IMR-90 (cell line): ENCODE results near the gene PLXDC2. TPM values are rescaled to one million over a fixed set of nuclear protein-coding genes. Genes with fewer than 3 reads are reported as not detected.

ENCODE experiments used
- ATAC-seq: fragments of 200-7000 bp; cut with Tn5 transposase; 2 replicates; pipeline ENCODE4 v1.9.1; 2020; ENCODE audit warnings: low read depth, mild to moderate bottlenecking, moderate library complexity
- BruUV-seq: library from RNA; stranded (reverse); fragments of 400-500 nt; replicated peaks from 2 replicates; lab custom pipeline; 2021; lab: Mats Ljungman, UMichigan
- CTCF ChIA-PET: fragments of 300-600 bp; formaldehyde crosslinking; extraction: SDS; loops from one replicate; lab custom pipeline; 2021; ENCODE audit warnings: antibody characterized with exemption; lab: Yijun Ruan, JAX
- POLR2A ChIA-PET: fragments of 300-600 bp; sonication (Branson Sonifier 250); formaldehyde crosslinking; loops from one replicate; lab custom pipeline; 2022; ENCODE audit warnings: antibody characterized with exemption; ENCODE audit not compliant: unreplicated experiment; lab: Charles Lee
- DNase-seq: peaks from one replicate; pipeline ENCODE4 v3.0.0; 2013
- H2AFZ ChIP-seq: replicated peaks from 2 replicates; pipeline ENCODE3; 2013; ENCODE audit warnings: low read length, mild to moderate bottlenecking; ENCODE audit not compliant: poor library complexity
- H2AK5ac ChIP-seq: 2 replicates; pipeline ENCODE4 v1.6.1; 2013; ENCODE audit warnings: low read depth, low read length, inconsistent platforms
- H2AK9ac ChIP-seq: replicated peaks from 2 replicates; pipeline ENCODE3; 2013; ENCODE audit warnings: mild to moderate bottlenecking, low read depth, low read length, moderate library complexity; ENCODE audit not compliant: poor library complexity
- H2BK120ac ChIP-seq: 2 replicates; pipeline ENCODE4 v1.6.1; 2013; ENCODE audit warnings: low read depth, low read length, inconsistent platforms
- H2BK15ac ChIP-seq: 3 replicates; pipeline ENCODE4 v1.6.1; 2013; ENCODE audit warnings: low read depth, low read length, inconsistent platforms
- H2BK20ac ChIP-seq: 2 replicates; pipeline ENCODE4 v1.6.1; 2013; ENCODE audit warnings: low read depth, mild to moderate bottlenecking, inconsistent platforms, low read length, moderate library complexity
- H2BK5ac ChIP-seq: 2 replicates; pipeline ENCODE4 v1.6.1; 2013; ENCODE audit warnings: mild to moderate bottlenecking, low read depth, low read length, inconsistent platforms; ENCODE audit not compliant: poor library complexity, severe bottlenecking
- H3K14ac ChIP-seq: replicated peaks from 2 replicates; pipeline ENCODE4 v1.6.1; 2013; ENCODE audit warnings: low read depth, low read length, inconsistent platforms
- H3K18ac ChIP-seq: 2 replicates; pipeline ENCODE4 v1.6.1; 2013; ENCODE audit warnings: low read depth, low read length, control low read depth
- H3K23ac ChIP-seq: 2 replicates; pipeline ENCODE4 v1.6.1; 2013; ENCODE audit warnings: low read depth, low read length, inconsistent platforms
- H3K27ac ChIP-seq: 2 replicates; pipeline ENCODE4 v1.5.1; 2013; ENCODE audit warnings: mild to moderate bottlenecking, control low read depth, low read length; ENCODE audit not compliant: insufficient read depth
- H3K27me3 ChIP-seq: 2 replicates; pipeline ENCODE4 v1.6.1; 2013; ENCODE audit warnings: low read length; ENCODE audit not compliant: control insufficient read depth, insufficient read depth
- H3K36me3 ChIP-seq: 2 replicates; pipeline ENCODE4 v1.6.1; 2013; ENCODE audit warnings: low read length, mixed read lengths; ENCODE audit not compliant: control insufficient read depth, insufficient read depth
- H3K4ac ChIP-seq: 2 replicates; pipeline ENCODE4 v1.6.1; 2013; ENCODE audit warnings: low read depth, low read length, inconsistent platforms
- H3K4me1 ChIP-seq: 2 replicates; pipeline ENCODE4 v1.6.1; 2013; ENCODE audit warnings: low read length, mixed read lengths; ENCODE audit not compliant: control insufficient read depth, insufficient read depth
- H3K4me2 ChIP-seq: 2 replicates; pipeline ENCODE4 v1.6.1; 2013; ENCODE audit warnings: low read depth, mild to moderate bottlenecking, control low read depth, low read length, moderate library complexity
- H3K4me3 ChIP-seq: 2 replicates; pipeline ENCODE4 v1.5.1; 2013; ENCODE audit warnings: low read depth, mild to moderate bottlenecking, control low read depth, low read length, moderate library complexity; ENCODE audit not compliant: insufficient read depth
- H3K56ac ChIP-seq: 2 replicates; pipeline ENCODE4 v1.6.1; 2013; ENCODE audit warnings: low read length, inconsistent platforms; ENCODE audit not compliant: insufficient read depth; ENCODE audit errors: extremely low read depth
- H3K79me1 ChIP-seq, 2 experiments: 2 replicates each; pipeline ENCODE4 v1.6.1; 2013; ENCODE audit warnings: low read length in 2 of 2, inconsistent platforms in 1 of 2, low read depth in 1 of 2
- H3K9ac ChIP-seq: 2 replicates; pipeline ENCODE4 v1.6.1; 2013; ENCODE audit warnings: low read depth, low read length, control low read depth
- H3K9me1 ChIP-seq: 2 replicates; pipeline ENCODE4 v1.6.1; 2013; ENCODE audit warnings: low read length, inconsistent platforms; ENCODE audit not compliant: insufficient read depth
- H3K9me3 ChIP-seq: 2 replicates; pipeline ENCODE4 v1.6.1; 2013; ENCODE audit warnings: low read length; ENCODE audit not compliant: control insufficient read depth, insufficient read depth
- H4K20me1 ChIP-seq: 2 replicates; pipeline ENCODE4 v1.6.1; 2013; ENCODE audit warnings: low read length, inconsistent platforms; ENCODE audit not compliant: insufficient read depth
- H4K5ac ChIP-seq: 2 replicates; pipeline ENCODE4 v1.6.1; 2013; ENCODE audit warnings: mild to moderate bottlenecking, low read depth, low read length, control low read depth
- H4K8ac ChIP-seq, 2 experiments: 2 replicates each; pipeline ENCODE4 v1.6.1; 2013; ENCODE audit warnings: low read depth in 2 of 2, low read length in 2 of 2, control low read depth in 1 of 2, inconsistent platforms in 1 of 2
- H4K91ac ChIP-seq: 2 replicates; pipeline ENCODE4 v1.6.1; 2013; ENCODE audit warnings: low read depth, low read length, inconsistent platforms; ENCODE audit not compliant: insufficient read depth
- BHLHE40 ChIP-seq: fragments of 150-350 bp; IDR thresholded peaks from 2 replicates; pipeline ENCODE4 v1.6.1; 2016; ENCODE audit warnings: mild to moderate bottlenecking, low read depth, low read length
- CEBPB ChIP-seq: IDR thresholded peaks from 2 replicates; pipeline ENCODE4 v1.6.1; 2012; ENCODE audit warnings: low read depth, low read length, improper control_type of control experiment
- CHD1 ChIP-seq: IDR thresholded peaks from 2 replicates; pipeline ENCODE4 v1.6.1; 2012; ENCODE audit warnings: low read depth, low read length, improper control_type of control experiment
- CTCF ChIP-seq: conservative IDR thresholded peaks from 2 replicates; pipeline ENCODE4 v1.5.1; 2012; ENCODE audit warnings: mild to moderate bottlenecking, low read depth, low read length, improper control_type of control experiment
- ELK1 ChIP-seq: fragments of 150-350 bp; IDR thresholded peaks from 2 replicates; pipeline ENCODE4 v1.6.1; 2016; ENCODE audit warnings: low read depth, mild to moderate bottlenecking, low read length, moderate library complexity, borderline replicate concordance
- FOS ChIP-seq: fragments of 150-350 bp; IDR thresholded peaks from 2 replicates; pipeline ENCODE4 v1.6.1; 2016; ENCODE audit warnings: low read depth, low read length
- MAFK ChIP-seq: IDR thresholded peaks from 2 replicates; pipeline ENCODE4 v1.6.1; 2012; ENCODE audit warnings: low read depth, low read length, improper control_type of control experiment
- MAZ ChIP-seq: IDR thresholded peaks from 2 replicates; pipeline ENCODE4 v1.6.1; 2012; ENCODE audit warnings: low read depth, mild to moderate bottlenecking, low read length, improper control_type of control experiment, moderate library complexity, borderline replicate concordance
- MXI1 ChIP-seq: IDR thresholded peaks from 2 replicates; pipeline ENCODE4 v1.6.1; 2012; ENCODE audit warnings: low read depth, mild to moderate bottlenecking, low read length, moderate library complexity, borderline replicate concordance
- NFE2L2 ChIP-seq: fragments of 150-350 bp; IDR thresholded peaks from 2 replicates; pipeline ENCODE4 v1.6.1; 2016; ENCODE audit warnings: low read depth, mild to moderate bottlenecking, low read length
- POLR2A ChIP-seq: IDR thresholded peaks from 2 replicates; pipeline ENCODE4 v1.6.1; 2012; ENCODE audit warnings: mild to moderate bottlenecking, low read depth, low read length
- RAD21 ChIP-seq: IDR thresholded peaks from 2 replicates; pipeline ENCODE4 v1.6.1; 2012; ENCODE audit warnings: low read length, improper control_type of control experiment
- RCOR1 ChIP-seq: IDR thresholded peaks from 2 replicates; pipeline ENCODE4 v1.6.1; 2012; ENCODE audit warnings: mild to moderate bottlenecking, low read length, improper control_type of control experiment; ENCODE audit not compliant: insufficient replicate concordance
- RFX5 ChIP-seq: IDR thresholded peaks from 2 replicates; pipeline ENCODE4 v1.8.0; 2012; ENCODE audit warnings: low read depth, mild to moderate bottlenecking, low read length, moderate library complexity
- SMC3 ChIP-seq: fragments of 150-350 bp; IDR thresholded peaks from 2 replicates; pipeline ENCODE4 v1.6.1; 2016; ENCODE audit warnings: low read depth, mild to moderate bottlenecking, antibody characterized with exemption, low read length, moderate library complexity
- USF2 ChIP-seq: fragments of 150-350 bp; IDR thresholded peaks from 2 replicates; pipeline ENCODE4 v1.6.1; 2017; ENCODE audit warnings: mild to moderate bottlenecking, antibody characterized with exemption, low read length, low read depth
- WGBS, 2 experiments: methylation state at CpG; one replicate each; pipeline versions ENCODE4 v1.1.5 to v1.1.7; 2013; ENCODE audit warnings: missing lambda C conversion rate in 2 of 2; ENCODE audit not compliant: insufficient read length in 1 of 2; ENCODE audit errors: extremely low coverage in 2 of 2; 5-methylcytosine and 5-hydroxymethylcytosine counted together
- dilution Hi-C: fragments of 300-500 bp; cut with HindIII; formaldehyde crosslinking; loops from one replicate; pipeline ENCODE4 v1.14.3; 2018; ENCODE audit warnings: low sequenced_read_pairs; ENCODE audit not compliant: unreplicated experiment
- in situ Hi-C: fragments of 300-500 bp; cut with MboI; formaldehyde crosslinking; loops from 3 replicates; pipeline ENCODE4 v1.14.3; 2019; ENCODE audit warnings: low sequenced_read_pairs, inconsistent platforms, mixed read lengths
- intact Hi-C: fragments of 100-400 bp; cut with micrococcal nuclease; formaldehyde crosslinking; loops from 2 replicates; pipeline ENCODE4 v1.10.0; 2022
- polyA plus RNA-seq, 3 experiments: library from polyadenylated mRNA; depleted of rRNA; stranded (reverse); fragments of >200 nt; gene quantifications; 2 replicates each; pipeline ENCODE4 v1.2.3, GENCODE V29; 2012; ENCODE audit warnings: low replicate concordance in 1 of 3
- total RNA-seq: library from RNA; depleted of rRNA; stranded (reverse); fragments of >200 nt; gene quantifications from 2 replicates; pipeline ENCODE4 v1.2.3, GENCODE V29; 2012

The PLXDC2 gene
- total and polyA plus RNA-seq, 2 of the 4 experiments (the other 2 are of a cell fraction) = 3.2 to 6.1 TPM

GRCh38 chr10:19915816-19916215 is 99.6 kb downstream of the PLXDC2 start:
- no peak overlapping the region for H4K8ac ChIP-seq
- no peak overlapping the region for H2BK120ac ChIP-seq
- H3K56ac ChIP-seq = no peak overlapping the region
- DNase-seq (no peak), ATAC-seq (no peak)
- no peaks in the 10 kb centered on the region for H3K79me1 ChIP-seq
- BruUV-seq = no TSS peak
- POLR2A ChIA-PET = no interaction called here
- H3K4ac ChIP-seq = no peak overlapping the region
- no peak overlapping the region for H3K23ac ChIP-seq
- no peaks in the 10 kb centered on the region for H3K27me3 ChIP-seq
- H4K91ac ChIP-seq = no peak overlapping the region
- no peak overlapping the region for H3K18ac ChIP-seq
- H2BK20ac ChIP-seq = no peak overlapping the region
- no peak overlapping the region for H3K4me2 ChIP-seq
- peaks cover 9% of the 10 kb centered on the region; the same call in 1 of the 2 replicates for H3K9me1 ChIP-seq
- no peak overlapping the region for H3K14ac ChIP-seq
- H3K9me3 ChIP-seq = no peaks in the 10 kb centered on the region
- no peak overlapping the region for H2AK5ac ChIP-seq
- no peak overlapping the region for H2AFZ ChIP-seq
- in situ Hi-C loops = no loop called here
- no peak overlapping the region for H3K27ac ChIP-seq
- H3K36me3 ChIP-seq = no peaks in the 10 kb centered on the region
- no peak overlapping the region for H3K4me3 ChIP-seq
- no peak overlapping the region for H2AK9ac ChIP-seq
- H2BK5ac ChIP-seq = no peak overlapping the region
- peaks cover 4% of the 10 kb centered on the region for H3K4me1 ChIP-seq
- intact Hi-C loops = no loop called here
- no peak overlapping the region for H3K9ac ChIP-seq
- TF ChIP-seq NFE2L2 (no peak), RFX5 (no peak), BHLHE40 (no peak), FOS (no peak), CHD1 (no peak), POLR2A (no peak), MXI1 (no peak), CEBPB (no peak), CTCF (no peak), ELK1 (no peak), MAFK (no peak), RAD21 (no peak), SMC3 (no peak), USF2 (no peak), MAZ (no peak), RCOR1 (no peak)
- CTCF ChIA-PET = no interaction called here
- dilution Hi-C loops = no loop called here
- no peak overlapping the region for H4K5ac ChIP-seq
- H2BK15ac ChIP-seq = no peak overlapping the region
- H4K20me1 ChIP-seq = no peaks in the 10 kb centered on the region
- whole genome bisulfite sequencing, 2 experiments = 100% methylated on average over 1 of the region's 3 CpGs; no CpG with 5 or more reads in 1 of the 2 experiments
